ENCODE measurements around the gene DAND5. TPM values are rescaled to one million over a fixed set of nuclear protein-coding genes. Genes with fewer than 3 reads are reported as not detected.
"Not testable (repeated sequence)": the region's sequence is repeated elsewhere in the genome, so short reads cannot be mapped to it uniquely, and the experiment has no call there.

Gene DAND5
- total RNA-seq, 2 experiments from 2014 or later = 0.21 to 0.26 TPM

DNA sequence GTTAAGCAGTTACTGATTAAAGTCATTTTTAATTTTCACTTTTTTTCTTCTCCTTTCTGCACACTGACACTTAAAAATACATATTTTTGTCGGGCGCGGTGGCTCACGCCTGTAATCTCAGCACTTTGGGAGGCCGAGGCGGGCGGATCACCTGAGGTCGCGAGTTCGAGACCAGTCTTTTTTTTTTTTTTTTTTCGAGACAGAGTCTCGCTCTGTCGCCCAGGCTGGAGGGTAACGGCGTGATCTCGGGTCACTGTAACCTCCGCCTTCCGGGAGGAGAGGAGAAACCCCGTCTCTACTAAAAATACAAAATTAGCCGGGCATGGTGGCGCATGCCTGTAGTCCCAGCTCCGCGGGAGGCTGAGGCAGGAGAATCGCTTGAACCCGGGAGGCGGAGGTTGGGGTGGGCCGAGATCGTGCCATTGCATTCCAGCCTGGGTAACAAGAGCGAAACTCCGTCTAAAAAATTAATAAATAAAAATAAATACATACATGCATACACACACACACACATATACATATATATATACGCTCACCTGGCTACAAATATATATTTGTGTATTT is 11.9 kb upstream of the DAND5 start:
- H3K9me3 Mint-ChIP-seq (ENCODE audit: low read depth); DNase-seq; H3K27me3 Mint-ChIP-seq; H3K36me3 Mint-ChIP-seq: not testable (repeated sequence)
- peak overlapping the region; percentile 90 for H3K4me3 Mint-ChIP-seq
- peak; percentile 2 for ATAC-seq
- peak overlapping the region; percentile 94 for H3K27ac Mint-ChIP-seq
- peaks cover 36% of the 10 kb centered on the region for H3K4me1 Mint-ChIP-seq
- CTCF ChIA-PET = interaction anchor here (0.9 to 5.2 kb wide), 2 partner anchors 7 to 10 kb away, joined by 3 to 56 read pairs; no protein-coding TSS in a partner anchor

- no peak overlapping the region for H3K4me3 Mint-ChIP-seq
- ATAC-seq (no peak), DNase-seq (no peak)
- no peak overlapping the region for H3K27ac Mint-ChIP-seq
- peaks cover 3% of the 10 kb centered on the region for H3K27me3 Mint-ChIP-seq
- H3K4me1 Mint-ChIP-seq = peaks cover 26% of the 10 kb centered on the region
- H3K36me3 Mint-ChIP-seq = peaks cover 2% of the 10 kb centered on the region
- no peaks in the 10 kb centered on the region for H3K9me3 Mint-ChIP-seq (ENCODE audit: low read depth)
- CTCF ChIA-PET = interaction anchor here (0.8 to 1.3 kb wide), 2 partner anchors 14 to 165 kb away, joined by 3 read pairs; no protein-coding TSS in a partner anchor
Measured at GRCh38 chr19:12959481-12959880, 9.9 kb upstream of the DAND5 start.

GRCh38 chr19:12965017-12965811 is 4.2 kb upstream of the DAND5 start:
- Mint-ChIP-seq H3K27ac (peak overlapping the region; percentile 86), H3K4me3 (peak overlapping the region; percentile 74), H3K4me1 (peaks cover 8% of the 10 kb centered on the region), H3K9me3 (ENCODE audit: low read depth) (no peaks in the 10 kb centered on the region), H3K27me3 (peaks cover 3% of the 10 kb centered on the region), H3K36me3 (no peaks in the 10 kb centered on the region)
- ATAC-seq (peak; percentile 98), DNase-seq (peak; percentile 88)
- CTCF ChIA-PET = interaction anchor here (0.6 to 7.6 kb wide), 95 partner anchors 10 to 784 kb away, joined by 3 to 163 read pairs (median 4); partner anchors contain the start of genes CALR, DNASE2, FARSA and GADD45GIP1

DNA sequence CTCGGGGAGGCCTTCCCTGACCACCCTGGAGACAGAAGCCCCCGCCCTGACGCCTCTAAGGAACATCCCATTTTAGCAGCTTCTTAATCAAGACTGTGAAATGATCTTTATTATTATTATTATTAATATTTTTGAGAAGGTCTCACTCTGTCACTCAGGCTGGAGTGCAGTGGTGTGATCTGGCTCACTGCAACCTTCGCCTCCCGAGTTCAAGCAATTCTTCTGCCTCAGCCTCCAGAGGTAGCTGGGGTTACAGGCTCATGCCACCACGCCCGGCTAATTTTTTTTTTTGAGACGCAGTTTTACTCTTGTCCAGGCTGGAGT is 3.6 kb upstream of the DAND5 start:
- peak overlapping the region; percentile 44 for H3K4me3 Mint-ChIP-seq
- H3K4me1 Mint-ChIP-seq = peaks cover 8% of the 10 kb centered on the region
- peaks cover 6% of the 10 kb centered on the region for H3K27me3 Mint-ChIP-seq
- no peaks in the 10 kb centered on the region for H3K9me3 Mint-ChIP-seq (ENCODE audit: low read depth)
- no peak for DNase-seq
- no peaks in the 10 kb centered on the region for H3K36me3 Mint-ChIP-seq
- H3K27ac Mint-ChIP-seq = peak overlapping the region; percentile 68
- CTCF ChIA-PET = interaction anchor here (0.6 to 7.6 kb wide), 90 partner anchors 11 to 783 kb away, joined by 3 to 163 read pairs (median 4); partner anchors contain the start of genes CALR, DNASE2, FARSA and GADD45GIP1
- no peak for ATAC-seq

GRCh38 chr19:12967907-12968306 is 1.5 kb upstream of the DAND5 start:
- DNase-seq (no peak), ATAC-seq (no peak)
- CTCF ChIA-PET = interaction anchor here (0.7 to 7.6 kb wide), 10 partner anchors 9 to 759 kb away, joined by 3 to 163 read pairs (median 4); partner anchors contain the start of genes DNASE2, GCDH and KLF1
- H3K9me3 Mint-ChIP-seq (ENCODE audit: low read depth) = no peaks in the 10 kb centered on the region
- no peak overlapping the region for H3K27ac Mint-ChIP-seq
- H3K4me1 Mint-ChIP-seq = peaks cover 8% of the 10 kb centered on the region
- no peaks in the 10 kb centered on the region for H3K36me3 Mint-ChIP-seq
- peaks cover 6% of the 10 kb centered on the region for H3K27me3 Mint-ChIP-seq
- no peak overlapping the region for H3K4me3 Mint-ChIP-seq

GRCh38 chr19:12970070-12970820 is 869 bp downstream of the DAND5 start:
- Mint-ChIP-seq H3K27me3 (peaks cover 4% of the 10 kb centered on the region), H3K36me3 (no peaks in the 10 kb centered on the region), H3K27ac (no peak overlapping the region), H3K4me1 (peaks cover 3% of the 10 kb centered on the region), H3K4me3 (no peak overlapping the region), H3K9me3 (ENCODE audit: low read depth) (no peaks in the 10 kb centered on the region)
- DNase-seq (no peak), ATAC-seq (no peak)
- CTCF ChIA-PET = interaction anchor here (1.3 to 7.6 kb wide), 3 partner anchors 7 to 125 kb away, joined by 3 to 116 read pairs (median 5); no protein-coding TSS in a partner anchor

GRCh38 chr19:12973236-12973635 is 3.9 kb downstream of the DAND5 start:
- H3K9me3 Mint-ChIP-seq (ENCODE audit: low read depth) = no peaks in the 10 kb centered on the region
- peaks cover 14% of the 10 kb centered on the region for H3K27me3 Mint-ChIP-seq
- H3K4me3 Mint-ChIP-seq = no peak overlapping the region
- DNase-seq (no peak), ATAC-seq (no peak)
- H3K4me1 Mint-ChIP-seq = peaks cover 1% of the 10 kb centered on the region
- H3K36me3 Mint-ChIP-seq = no peaks in the 10 kb centered on the region
- H3K27ac Mint-ChIP-seq = no peak overlapping the region
- CTCF ChIA-PET = interaction anchor here (0.9 to 13.9 kb wide), 3 partner anchors 7 to 88 kb away, joined by 3 to 204 read pairs (median 116); partner anchors contain the start of gene DAND5

DNA sequence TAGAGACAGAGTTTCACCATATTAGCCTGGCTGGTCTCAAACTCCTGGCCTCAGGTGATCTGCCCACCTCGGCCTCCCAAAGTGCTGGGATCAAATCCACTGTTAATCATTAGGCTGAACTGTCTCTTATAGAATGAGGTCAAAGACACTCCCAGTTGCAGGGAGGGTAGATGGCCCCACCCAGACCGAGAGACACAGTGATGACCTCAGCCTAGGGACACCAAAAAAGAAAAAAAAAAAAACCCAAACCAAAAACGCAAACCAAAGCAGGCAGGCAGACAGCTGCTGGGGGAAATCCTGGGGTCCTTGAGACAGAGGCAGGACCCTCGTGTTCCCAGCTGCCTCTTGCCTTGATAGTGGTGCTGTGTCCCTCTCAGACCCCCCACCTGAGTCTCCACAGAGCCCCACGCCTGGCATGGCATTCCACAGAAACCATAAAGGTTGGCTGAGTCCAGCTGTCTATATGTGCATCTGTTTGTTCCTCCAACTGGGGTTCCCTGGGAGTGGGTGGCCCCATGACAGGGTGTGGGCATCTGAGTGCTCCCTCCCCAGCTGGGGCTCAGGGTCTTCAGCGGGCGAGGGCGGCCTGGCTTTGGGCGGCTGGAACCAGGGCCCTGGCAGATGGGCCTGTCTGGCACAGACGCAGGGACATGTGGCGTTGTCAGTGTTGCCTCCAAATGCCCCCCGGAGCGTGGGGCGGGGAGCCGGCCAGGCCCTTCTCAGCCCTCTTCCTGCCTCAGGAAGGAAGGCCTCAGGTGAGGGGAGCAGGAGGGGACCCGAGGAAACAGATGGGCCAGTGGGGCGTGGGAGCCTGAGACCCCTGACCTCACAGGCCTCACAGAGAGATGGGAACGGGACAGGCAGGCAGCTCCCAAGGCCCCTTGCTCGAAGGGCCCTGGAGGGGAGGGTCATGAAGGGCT is 5.2 kb downstream of the DAND5 start:
- H3K36me3 Mint-ChIP-seq = no peaks in the 10 kb centered on the region
- H3K4me3 Mint-ChIP-seq = no peak overlapping the region
- H3K4me1 Mint-ChIP-seq = peaks cover 1% of the 10 kb centered on the region
- DNase-seq (no peak), ATAC-seq (no peak)
- H3K9me3 Mint-ChIP-seq (ENCODE audit: low read depth) = no peaks in the 10 kb centered on the region
- H3K27me3 Mint-ChIP-seq = peaks cover 14% of the 10 kb centered on the region
- CTCF ChIA-PET = interaction anchor here (0.7 to 13.9 kb wide), 6 partner anchors 8 to 119 kb away, joined by 3 to 204 read pairs (median 60); partner anchors contain the start of gene DAND5
- H3K27ac Mint-ChIP-seq = no peak overlapping the region

GRCh38 chr19:12975221-12975741 is 5.9 kb downstream of the DAND5 start:
- DNase-seq (no peak), ATAC-seq (no peak)
- Mint-ChIP-seq H3K4me3 (no peak overlapping the region), H3K27ac (no peak overlapping the region), H3K36me3 (no peaks in the 10 kb centered on the region), H3K4me1 (peaks cover 1% of the 10 kb centered on the region), H3K9me3 (ENCODE audit: low read depth) (no peaks in the 10 kb centered on the region), H3K27me3 (peaks cover 13% of the 10 kb centered on the region)
- CTCF ChIA-PET = interaction anchor here (1.0 to 13.9 kb wide), 6 partner anchors 9 to 118 kb away, joined by 4 to 204 read pairs (median 68); partner anchors contain the start of gene DAND5

- H3K36me3 Mint-ChIP-seq; H3K27ac Mint-ChIP-seq; H3K4me1 Mint-ChIP-seq; H3K4me3 Mint-ChIP-seq; H3K9me3 Mint-ChIP-seq (ENCODE audit: low read depth); DNase-seq; ATAC-seq: not testable (repeated sequence)
- H3K27me3 Mint-ChIP-seq = peaks cover 11% of the 10 kb centered on the region
- CTCF ChIA-PET = interaction anchor here (0.8 to 13.9 kb wide), 11 partner anchors 10 to 212 kb away, joined by 3 to 204 read pairs (median 9); partner anchors contain the start of gene DAND5
Measured at GRCh38 chr19:12976109-12976508, 6.7 kb downstream of the DAND5 start.

DNA sequence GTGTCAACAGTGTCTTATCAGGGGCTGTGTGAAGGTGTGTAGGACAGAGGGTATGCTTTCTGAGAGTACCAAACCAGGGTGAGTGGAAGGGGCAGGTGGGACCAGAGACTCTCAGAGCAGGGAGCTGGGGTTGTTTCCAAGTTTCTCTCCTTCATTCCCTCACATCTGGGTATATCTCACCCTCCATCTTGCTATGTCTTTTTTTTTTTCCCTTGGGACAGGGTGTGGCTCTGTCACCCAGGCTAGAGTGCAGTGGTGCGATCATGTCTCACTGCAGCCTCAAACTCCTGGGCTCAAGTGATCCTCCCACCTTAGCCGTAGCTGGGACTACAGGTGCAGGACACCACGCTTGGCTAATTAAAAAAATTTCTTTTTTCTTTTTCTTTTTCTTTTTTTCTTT is 10.6 kb downstream of the DAND5 start:
- DNase-seq = no peak
- Mint-ChIP-seq H3K36me3 (no peaks in the 10 kb centered on the region), H3K27ac (no peak overlapping the region), H3K4me1 (peaks cover 3% of the 10 kb centered on the region), H3K9me3 (ENCODE audit: low read depth) (no peaks in the 10 kb centered on the region), H3K4me3 (no peak overlapping the region), H3K27me3 (peaks cover 13% of the 10 kb centered on the region)
- CTCF ChIA-PET = interaction anchor here (1.0 to 13.9 kb wide), 8 partner anchors 14 to 284 kb away, joined by 3 to 204 read pairs (median 13); partner anchors contain the start of gene DAND5
- no peak for ATAC-seq

DNA sequence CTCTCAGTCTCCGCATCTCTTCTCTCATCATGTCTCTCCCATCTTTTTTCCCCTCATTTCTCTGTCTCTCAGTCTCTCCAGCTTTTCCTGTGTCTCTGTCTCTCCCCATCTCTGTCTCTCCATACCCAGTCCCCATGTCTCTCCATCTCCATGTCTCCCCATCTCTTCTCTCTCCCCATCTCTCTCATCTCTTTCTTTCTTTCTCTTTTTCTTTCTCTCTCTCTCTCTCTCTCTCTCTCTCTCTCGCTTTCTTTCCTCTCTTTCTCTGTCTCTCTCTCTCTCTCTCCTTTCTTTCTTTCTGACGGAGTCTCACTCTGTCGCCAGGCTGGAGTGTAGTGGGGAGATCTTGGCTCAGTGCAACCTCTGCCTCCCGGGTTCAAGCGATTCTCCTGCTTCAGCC is 13.3 kb downstream of the DAND5 start:
- Mint-ChIP-seq H3K27me3 (peaks cover 12% of the 10 kb centered on the region), H3K9me3 (ENCODE audit: low read depth) (no peaks in the 10 kb centered on the region), H3K27ac (no peak overlapping the region), H3K4me3 (no peak overlapping the region), H3K36me3 (no peaks in the 10 kb centered on the region), H3K4me1 (peaks cover 4% of the 10 kb centered on the region)
- DNase-seq (no peak), ATAC-seq (no peak)
- CTCF ChIA-PET = interaction anchor here (0.8 to 13.9 kb wide), 4 partner anchors 17 to 122 kb away, joined by 3 to 204 read pairs (median 92); no protein-coding TSS in a partner anchor
